Effector memory CD4-positive, alpha-beta T cell (primary cell): ENCODE measurements around the gene ALKBH7.
A peak's percentile ranks its signal among the peaks of the same experiment; 100 is the strongest.

Experiments
- DNase-seq, 3 donors: peaks; one replicate each; pipeline ENCODE4 v3.0.0-alpha.2; 2020
- H3K27ac ChIP-seq: 2 replicates; pipeline ENCODE4 v1.7.0; 2013; ENCODE audit warnings: mild to moderate bottlenecking, low read length, moderate library complexity; ENCODE audit not compliant: insufficient read depth, poor library complexity, severe bottlenecking
- H3K27me3 ChIP-seq: replicated peaks from 2 replicates; pipeline ENCODE4 v1.7.0; 2013; ENCODE audit warnings: mild to moderate bottlenecking, low read length; ENCODE audit not compliant: insufficient read depth, control insufficient read depth, poor library complexity, severe bottlenecking
- H3K36me3 ChIP-seq: 2 replicates; pipeline ENCODE4 v1.7.0; 2013; ENCODE audit warnings: mild to moderate bottlenecking, low read length, moderate library complexity; ENCODE audit not compliant: control insufficient read depth, insufficient read depth
- H3K4me1 ChIP-seq: 2 replicates; pipeline ENCODE4 v1.7.0; 2013; ENCODE audit warnings: low read length, mild to moderate bottlenecking; ENCODE audit not compliant: control insufficient read depth, insufficient read depth, poor library complexity, severe bottlenecking
- H3K4me3 ChIP-seq: 2 replicates; pipeline ENCODE4 v1.7.0; 2013; ENCODE audit warnings: low read length, low read depth, mild to moderate bottlenecking; ENCODE audit not compliant: insufficient read depth, poor library complexity, severe bottlenecking
- H3K9me3 ChIP-seq: 2 replicates; pipeline ENCODE4 v1.7.0; 2013; ENCODE audit warnings: mild to moderate bottlenecking, low read length, moderate library complexity; ENCODE audit not compliant: control insufficient read depth

The ALKBH7 gene

GRCh38 chr19:6362027-6362350, 10.6 kb upstream of the ALKBH7 start:
- no peak for DNase-seq
- H3K36me3 ChIP-seq = peaks cover 22% of the 10 kb centered on the region
- peak overlapping the region; percentile 90 for H3K27ac ChIP-seq
- H3K9me3 ChIP-seq = no peaks in the 10 kb centered on the region
- peak overlapping the region; percentile 76 for H3K4me3 ChIP-seq
- H3K4me1 ChIP-seq = peaks cover 14% of the 10 kb centered on the region
- H3K27me3 ChIP-seq = no peaks in the 10 kb centered on the region

- H3K4me3 ChIP-seq = peak overlapping the region; percentile 76
- DNase-seq = peak in 2 of 3 donors; percentile 23 to 36
- peaks cover 14% of the 10 kb centered on the region for H3K4me1 ChIP-seq
- no peaks in the 10 kb centered on the region for H3K9me3 ChIP-seq
- peaks cover 26% of the 10 kb centered on the region for H3K36me3 ChIP-seq
- H3K27me3 ChIP-seq = no peaks in the 10 kb centered on the region
- H3K27ac ChIP-seq = peak overlapping the region; percentile 90
These were observed 10.2 kb upstream of the ALKBH7 start for GRCh38 chr19:6362351-6362801.

DNA sequence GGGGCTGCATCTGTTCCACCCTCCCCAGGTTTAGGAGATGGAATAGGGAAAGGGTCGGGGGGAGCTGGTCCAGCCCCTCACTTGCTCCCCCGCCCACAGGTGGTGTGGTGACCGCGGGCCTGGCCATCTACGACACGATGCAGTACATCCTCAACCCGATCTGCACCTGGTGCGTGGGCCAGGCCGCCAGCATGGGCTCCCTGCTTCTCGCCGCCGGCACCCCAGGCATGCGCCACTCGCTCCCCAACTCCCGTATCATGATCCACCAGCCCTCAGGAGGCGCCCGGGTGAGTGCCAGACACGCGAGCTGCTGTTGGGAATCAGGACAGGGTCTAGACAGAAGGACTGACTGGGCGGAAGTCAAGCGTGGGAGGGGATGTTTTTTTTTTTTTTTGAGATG, 8.2 kb upstream of the ALKBH7 start:
- Histone ChIP-seq H3K27ac (no peak overlapping the region), H3K36me3 (peaks cover 46% of the 10 kb centered on the region), H3K9me3 (no peaks in the 10 kb centered on the region), H3K27me3 (no peaks in the 10 kb centered on the region), H3K4me1 (peaks cover 14% of the 10 kb centered on the region), H3K4me3 (no peak overlapping the region)
- DNase-seq = no peak

GRCh38 chr19:6373096-6373812, 660 bp downstream of the ALKBH7 start:
- Histone ChIP-seq H3K36me3 (peaks cover 15% of the 10 kb centered on the region), H3K9me3 (no peaks in the 10 kb centered on the region), H3K27me3 (no peaks in the 10 kb centered on the region), H3K27ac (peak overlapping the region; percentile 89), H3K4me1 (no peaks in the 10 kb centered on the region), H3K4me3 (peak overlapping the region; percentile 83)
- peak; percentile 94 to 97 (median 96) for DNase-seq

- peaks cover 10% of the 10 kb centered on the region for H3K36me3 ChIP-seq
- H3K27ac ChIP-seq = peak overlapping the region; percentile 51
- peak overlapping the region; percentile 32 for H3K4me3 ChIP-seq
- H3K9me3 ChIP-seq = no peaks in the 10 kb centered on the region
- DNase-seq = no peak
- H3K27me3 ChIP-seq = no peaks in the 10 kb centered on the region
- no peaks in the 10 kb centered on the region for H3K4me1 ChIP-seq
These were observed 1.2 kb downstream of the ALKBH7 start for GRCh38 chr19:6373813-6374108.

GRCh38 chr19:6374161-6374709, 1.6 kb downstream of the ALKBH7 start:
- peaks cover 5% of the 10 kb centered on the region for H3K36me3 ChIP-seq
- no peaks in the 10 kb centered on the region for H3K9me3 ChIP-seq
- H3K27me3 ChIP-seq = no peaks in the 10 kb centered on the region
- H3K4me3 ChIP-seq = no peak overlapping the region
- DNase-seq = no peak
- H3K4me1 ChIP-seq = no peaks in the 10 kb centered on the region
- peak overlapping the region; percentile 51 for H3K27ac ChIP-seq

- no peak overlapping the region for H3K27ac ChIP-seq
- H3K36me3 ChIP-seq = peaks cover 8% of the 10 kb centered on the region
- no peak overlapping the region for H3K4me3 ChIP-seq
- DNase-seq = no peak
- H3K4me1 ChIP-seq = no peaks in the 10 kb centered on the region
- no peaks in the 10 kb centered on the region for H3K27me3 ChIP-seq
- no peaks in the 10 kb centered on the region for H3K9me3 ChIP-seq
These were observed 2.3 kb downstream of the ALKBH7 start for GRCh38 chr19:6374711-6375410.

DNA sequence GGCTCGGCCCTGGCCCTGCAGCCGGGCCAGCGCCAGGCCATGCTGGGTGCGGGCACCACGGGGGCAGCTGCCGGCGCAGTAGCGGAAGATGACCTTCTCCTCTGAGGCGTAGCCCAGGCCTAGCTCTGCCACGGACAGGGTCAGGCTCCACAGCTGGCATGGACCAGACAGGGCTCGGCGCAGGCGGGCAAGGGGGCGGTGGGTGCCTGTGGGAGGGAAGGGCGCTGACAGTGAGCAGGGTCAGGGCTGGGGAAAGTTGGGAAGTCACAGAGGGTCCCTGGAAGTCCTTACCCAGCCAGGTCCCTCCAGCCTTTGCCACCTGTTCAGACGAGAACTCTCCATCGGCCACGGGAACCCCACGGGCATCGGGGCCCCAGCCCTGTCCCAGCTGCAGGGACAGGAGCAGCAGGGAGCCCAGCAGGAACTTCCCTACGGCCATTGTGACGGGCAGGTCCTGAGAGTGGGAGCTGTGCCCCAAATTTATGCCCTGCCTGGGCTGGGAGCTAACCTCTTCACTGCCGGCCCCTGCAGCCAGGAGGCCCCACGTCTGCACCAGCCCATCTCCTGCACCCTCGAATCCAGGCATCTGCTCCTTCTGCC, 2.9 kb downstream of the ALKBH7 start, which contains the start of gene PSPN:
TSS of gene PSPN (minus strand) at position 523 of the 600 bp plus-strand sequence. CDS start at position 439, 84 bp downstream.
- H3K4me3 ChIP-seq = no peak within 1 kb of the TSS
- H3K36me3 ChIP-seq = peaks cover 14% of the 10 kb centered on the region
- no peak within 1 kb of the TSS for H3K27ac ChIP-seq
- H3K4me1 ChIP-seq = no peaks in the 10 kb centered on the region
- no peak for DNase-seq
- H3K27me3 ChIP-seq = no peaks in the 10 kb centered on the region
- H3K9me3 ChIP-seq = no peaks in the 10 kb centered on the region

- no peak for DNase-seq
- Histone ChIP-seq H3K27me3 (no peaks in the 10 kb centered on the region), H3K27ac (no peak overlapping the region), H3K9me3 (no peaks in the 10 kb centered on the region), H3K4me3 (no peak overlapping the region), H3K36me3 (peaks cover 26% of the 10 kb centered on the region), H3K4me1 (no peaks in the 10 kb centered on the region)
These were observed 4.1 kb downstream of the ALKBH7 start for GRCh38 chr19:6376512-6377190.
